Ascending aorta (tissue), 2 donors: Measurements from ENCODE around the gene USP44. TPM values are rescaled to one million over a fixed set of nuclear protein-coding genes. Genes with fewer than 3 reads are reported as not detected.

ENCODE experiments used
- DNase-seq, 2 donors: peaks; one replicate each; pipeline ENCODE4 v3.0.0-alpha.2; 2019; ENCODE audit warnings: low spot score in 2 of 2
- H3K27ac ChIP-seq, 2 donors: fragments of 200-600 bp; sonication (generic); one replicate each; pipeline ENCODE4 v1.5.1; 2016 to 2017; ENCODE audit warnings: mild to moderate bottlenecking in 1 of 2
- H3K27me3 ChIP-seq: fragments of 200-600 bp; sonication (generic); one replicate; pipeline ENCODE4 v1.5.1; 2017
- H3K36me3 ChIP-seq, 2 donors: fragments of 200-600 bp; sonication (generic); one replicate each; pipeline ENCODE4 v1.5.1; 2016
- H3K4me1 ChIP-seq, 2 donors: fragments of 200-600 bp; sonication (generic); one replicate each; pipeline ENCODE4 v1.5.1; 2016 to 2017; ENCODE audit warnings: mild to moderate bottlenecking in 1 of 2
- H3K4me3 ChIP-seq, 2 donors: fragments of 200-600 bp; sonication (generic); one replicate each; pipeline ENCODE4 v1.5.1; 2016 to 2017; ENCODE audit warnings: mild to moderate bottlenecking in 1 of 2
- H3K9me3 ChIP-seq, 2 donors: fragments of 200-600 bp; sonication (generic); one replicate each; pipeline ENCODE4 v1.5.1; 2016
- CTCF ChIP-seq, 3 experiments: fragments of 200-600 bp in 2 of 3; fragments of 450-650 bp in 1 of 3; sonication (generic) in 2 of 3; IDR thresholded peaks; one replicate each; pipeline ENCODE4 v1.5.1; 2016 to 2019; ENCODE audit warnings: antibody characterized with exemption in 3 of 3, mild to moderate bottlenecking in 1 of 3, moderate library complexity in 1 of 3
- intact Hi-C: fragments of 100-400 bp; cut with DNase I; formaldehyde crosslinking; loops from one replicate; pipeline ENCODE4 v1.15.1; 2023
- total RNA-seq: library from RNA; depleted of rRNA; stranded (reverse); fragments of >200 nt; gene quantifications from one replicate; pipeline ENCODE4 v1.1.0, GENCODE V29; 2016

Gene USP44
- total RNA-seq, 1 donor from 2014 or later: 5.7 TPM

- DNase-seq: no peak
- intact Hi-C loops: no loop called here
- Histone ChIP-seq H3K4me1 (no peaks in the 10 kb centered on the region), H3K4me3 (no peak overlapping the region), H3K27me3 (no peaks in the 10 kb centered on the region), H3K36me3 (peaks cover 29 to 42% of the 10 kb centered on the region in 2 donors), H3K9me3 (no peaks in the 10 kb centered on the region), H3K27ac (no peak overlapping the region)
- no peak for TF ChIP-seq CTCF (IDR thresholded peaks at IDR 0.05)
These were observed 36.1 kb downstream of the USP44 start for GRCh38 chr12:95515197-95515596.

GRCh38 chr12:95513599-95513998 is 37.7 kb downstream of the USP44 start:
- intact Hi-C loops: no loop called here
- Histone ChIP-seq H3K9me3 (no peaks in the 10 kb centered on the region), H3K27me3 (no peaks in the 10 kb centered on the region), H3K36me3 (peaks cover 29 to 50% of the 10 kb centered on the region in 2 donors), H3K4me1 (peaks cover 0 to 9% of the 10 kb centered on the region in 2 donors), H3K4me3 (no peak overlapping the region), H3K27ac (no peak overlapping the region)
- no peak for TF ChIP-seq CTCF (IDR thresholded peaks at IDR 0.05)
- DNase-seq: no peak

GRCh38 chr12:95511977-95512376 is 39.3 kb downstream of the USP44 start:
- intact Hi-C loops: no loop called here
- H3K27ac ChIP-seq: no peak overlapping the region
- DNase-seq: no peak
- H3K36me3 ChIP-seq: peaks cover 29 to 54% of the 10 kb centered on the region in 2 donors
- H3K27me3 ChIP-seq: no peaks in the 10 kb centered on the region
- H3K4me3 ChIP-seq: no peak overlapping the region
- peaks cover 2 to 16% of the 10 kb centered on the region in 2 donors for H3K4me1 ChIP-seq
- no peak for TF ChIP-seq CTCF (IDR thresholded peaks at IDR 0.05)
- no peaks in the 10 kb centered on the region for H3K9me3 ChIP-seq

- no peak overlapping the region for H3K27ac ChIP-seq
These were observed 42.0 kb downstream of the USP44 start for GRCh38 chr12:95509300-95509699.

GRCh38 chr12:95506707-95507523 is 44.4 kb downstream of the USP44 start:
- no peak for DNase-seq
- Histone ChIP-seq H3K27ac (peak overlapping the region; percentile 49 to 53), H3K4me3 (no peak overlapping the region), H3K4me1 (peaks cover 4 to 19% of the 10 kb centered on the region in 2 donors), H3K36me3 (peaks cover 35 to 60% of the 10 kb centered on the region in 2 donors), H3K9me3 (no peaks in the 10 kb centered on the region), H3K27me3 (no peaks in the 10 kb centered on the region)
- intact Hi-C loops: no loop called here
- no peak for TF ChIP-seq CTCF (IDR thresholded peaks at IDR 0.05)

More at GRCh38 chr12:95509300-95509699, 42.0 kb downstream of the USP44 start:
- Histone ChIP-seq H3K27me3 (no peaks in the 10 kb centered on the region), H3K4me3 (no peak overlapping the region), H3K4me1 (peaks cover 4 to 19% of the 10 kb centered on the region in 2 donors), H3K36me3 (peaks cover 42 to 62% of the 10 kb centered on the region in 2 donors), H3K9me3 (no peaks in the 10 kb centered on the region)
- no peak for DNase-seq
- TF ChIP-seq CTCF (IDR thresholded peaks at IDR 0.05): no peak
- intact Hi-C loops: no loop called here
